Left ventricle myocardium inferior (tissue), 1 donor: ENCODE data around the gene KCNT2. TPM values are rescaled to one million over a fixed set of nuclear protein-coding genes. Genes with fewer than 3 reads are reported as not detected.

ENCODE experiments used
- DNase-seq: peaks from one replicate; pipeline ENCODE4 v3.0.0-alpha.2; 2020
- H3K27ac ChIP-seq: fragments of 200-600 bp; replicated peaks from 2 replicates; pipeline ENCODE4 v1.8.0; 2021
- H3K27me3 ChIP-seq: fragments of 200-600 bp; 2 replicates; pipeline ENCODE4 v1.8.0; 2021; ENCODE audit warnings: low read depth
- H3K36me3 ChIP-seq: fragments of 200-600 bp; 2 replicates; pipeline ENCODE4 v1.8.0; 2021
- H3K4me1 ChIP-seq: fragments of 200-600 bp; 2 replicates; pipeline ENCODE4 v1.8.0; 2021
- H3K4me3 ChIP-seq: fragments of 200-600 bp; 2 replicates; pipeline ENCODE4 v1.8.0; 2021; ENCODE audit warnings: mild to moderate bottlenecking, moderate library complexity
- H3K9me3 ChIP-seq: fragments of 200-600 bp; replicated peaks from 2 replicates; pipeline ENCODE4 v1.8.0; 2021
- intact Hi-C: fragments of 100-400 bp; cut with micrococcal nuclease; formaldehyde crosslinking; loops from one replicate; pipeline ENCODE4 v1.11.0; 2022
- total RNA-seq: library from RNA; stranded (reverse); fragmentation: NEBNext Ultra II Directional; extraction: Animal tissue kit (Norgen Biotek cat#: 25700); gene quantifications from one replicate; pipeline ENCODE4 v1.2.1, GENCODE V29; 2021
- TF ChIP-seq, protein P1 (sequence below): fragments of 200-600 bp; IDR thresholded peaks from 2 replicates; pipeline ENCODE4 v1.8.0; 2021; ENCODE audit warnings: antibody characterized with exemption, mild to moderate bottlenecking, borderline replicate concordance
- donor health status: DM: no; HTN: yes; CAD: no; lungs with severe emphysema.

KCNT2 gene
- total RNA-seq, 1 donor from 2014 or later: 0.60 TPM

DNA sequence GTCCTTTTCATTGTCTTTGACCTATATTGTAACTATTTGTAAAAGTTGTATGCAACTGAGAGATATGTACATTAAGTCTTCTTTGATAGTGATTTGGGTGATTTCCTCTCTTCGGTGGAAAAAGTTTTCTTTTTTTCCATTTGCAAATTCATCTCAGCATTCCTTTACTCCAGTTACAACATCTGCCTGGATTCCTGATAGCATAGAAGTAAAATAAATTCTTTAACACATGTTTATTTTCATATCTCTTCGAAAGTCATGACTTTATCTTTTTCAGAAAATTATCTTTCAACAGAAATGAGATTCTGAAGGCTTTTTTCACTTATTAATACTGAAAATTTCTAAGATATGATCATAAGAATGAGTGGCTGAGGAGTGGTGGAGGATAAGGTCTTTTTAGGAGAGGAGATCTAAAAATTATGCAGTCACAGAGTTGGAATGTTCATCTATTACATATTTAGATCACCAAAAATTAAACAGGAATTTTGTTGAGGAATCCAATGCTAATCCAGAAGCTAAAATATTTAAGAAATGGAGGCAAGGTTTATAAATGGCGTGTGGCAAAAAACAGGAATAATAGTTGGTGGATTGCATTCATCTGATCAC lies 400.5 kb downstream of the KCNT2 start:
- TF ChIP-seq, protein P1, sequence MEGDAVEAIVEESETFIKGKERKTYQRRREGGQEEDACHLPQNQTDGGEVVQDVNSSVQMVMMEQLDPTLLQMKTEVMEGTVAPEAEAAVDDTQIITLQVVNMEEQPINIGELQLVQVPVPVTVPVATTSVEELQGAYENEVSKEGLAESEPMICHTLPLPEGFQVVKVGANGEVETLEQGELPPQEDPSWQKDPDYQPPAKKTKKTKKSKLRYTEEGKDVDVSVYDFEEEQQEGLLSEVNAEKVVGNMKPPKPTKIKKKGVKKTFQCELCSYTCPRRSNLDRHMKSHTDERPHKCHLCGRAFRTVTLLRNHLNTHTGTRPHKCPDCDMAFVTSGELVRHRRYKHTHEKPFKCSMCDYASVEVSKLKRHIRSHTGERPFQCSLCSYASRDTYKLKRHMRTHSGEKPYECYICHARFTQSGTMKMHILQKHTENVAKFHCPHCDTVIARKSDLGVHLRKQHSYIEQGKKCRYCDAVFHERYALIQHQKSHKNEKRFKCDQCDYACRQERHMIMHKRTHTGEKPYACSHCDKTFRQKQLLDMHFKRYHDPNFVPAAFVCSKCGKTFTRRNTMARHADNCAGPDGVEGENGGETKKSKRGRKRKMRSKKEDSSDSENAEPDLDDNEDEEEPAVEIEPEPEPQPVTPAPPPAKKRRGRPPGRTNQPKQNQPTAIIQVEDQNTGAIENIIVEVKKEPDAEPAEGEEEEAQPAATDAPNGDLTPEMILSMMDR: no peak
- Histone ChIP-seq H3K4me1 (no peaks in the 10 kb centered on the region), H3K9me3 (peaks cover 7% of the 10 kb centered on the region), H3K36me3 (no peaks in the 10 kb centered on the region), H3K27ac (no peak overlapping the region), H3K27me3 (no peaks in the 10 kb centered on the region), H3K4me3 (no peak overlapping the region)
- no peak for DNase-seq
- intact Hi-C loops: no loop called here

DNA sequence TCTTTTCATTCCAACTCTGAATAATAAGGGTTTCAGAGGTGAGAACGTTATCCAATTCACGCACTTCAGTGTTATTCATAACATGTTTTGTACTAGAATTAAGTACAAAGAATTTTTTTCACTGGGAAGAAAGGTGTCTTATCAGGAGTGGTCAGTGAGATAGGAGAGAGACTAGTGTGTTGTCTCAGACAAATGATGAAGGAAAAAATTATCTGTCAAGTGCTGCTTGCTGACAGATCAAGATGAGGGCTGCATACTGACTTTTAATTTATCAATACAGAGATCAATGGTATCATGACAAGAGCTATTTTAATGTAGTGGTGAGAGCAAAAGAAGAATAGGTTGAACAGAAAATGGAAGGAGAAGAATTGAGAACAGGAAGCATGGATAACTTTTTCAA lies 402.4 kb downstream of the KCNT2 start:
- intact Hi-C loops: no loop called here
- Histone ChIP-seq H3K9me3 (peaks cover 7% of the 10 kb centered on the region), H3K27ac (no peak overlapping the region), H3K27me3 (no peaks in the 10 kb centered on the region), H3K4me3 (no peak overlapping the region), H3K36me3 (no peaks in the 10 kb centered on the region), H3K4me1 (no peaks in the 10 kb centered on the region)
- TF ChIP-seq, protein P1: no peak
- DNase-seq: no peak

DNA sequence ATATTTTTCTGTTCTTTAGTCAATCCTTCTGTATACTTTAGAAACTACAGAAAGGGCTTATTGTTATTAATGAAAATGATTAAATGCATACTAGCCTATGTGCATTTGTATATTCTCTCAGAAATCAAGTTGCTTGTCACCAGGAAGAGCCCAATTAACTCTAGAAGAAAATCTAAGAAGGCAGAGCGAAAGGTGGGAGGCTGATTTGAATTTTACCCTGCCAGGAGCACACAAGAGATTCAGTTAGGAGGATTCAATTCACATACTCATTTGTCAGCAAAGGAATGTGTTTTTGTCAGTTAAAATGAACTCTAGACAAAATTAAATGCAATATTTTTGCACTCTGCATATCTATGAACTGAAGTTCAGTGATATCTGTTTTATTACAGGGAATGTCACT lies 411.8 kb downstream of the KCNT2 start:
- TF ChIP-seq, protein P1: no peak
- Histone ChIP-seq H3K9me3 (no peaks in the 10 kb centered on the region), H3K36me3 (no peaks in the 10 kb centered on the region), H3K4me1 (no peaks in the 10 kb centered on the region), H3K27ac (no peak overlapping the region), H3K4me3 (no peak overlapping the region), H3K27me3 (no peaks in the 10 kb centered on the region)
- intact Hi-C loops: no loop called here
- DNase-seq: no peak

DNA sequence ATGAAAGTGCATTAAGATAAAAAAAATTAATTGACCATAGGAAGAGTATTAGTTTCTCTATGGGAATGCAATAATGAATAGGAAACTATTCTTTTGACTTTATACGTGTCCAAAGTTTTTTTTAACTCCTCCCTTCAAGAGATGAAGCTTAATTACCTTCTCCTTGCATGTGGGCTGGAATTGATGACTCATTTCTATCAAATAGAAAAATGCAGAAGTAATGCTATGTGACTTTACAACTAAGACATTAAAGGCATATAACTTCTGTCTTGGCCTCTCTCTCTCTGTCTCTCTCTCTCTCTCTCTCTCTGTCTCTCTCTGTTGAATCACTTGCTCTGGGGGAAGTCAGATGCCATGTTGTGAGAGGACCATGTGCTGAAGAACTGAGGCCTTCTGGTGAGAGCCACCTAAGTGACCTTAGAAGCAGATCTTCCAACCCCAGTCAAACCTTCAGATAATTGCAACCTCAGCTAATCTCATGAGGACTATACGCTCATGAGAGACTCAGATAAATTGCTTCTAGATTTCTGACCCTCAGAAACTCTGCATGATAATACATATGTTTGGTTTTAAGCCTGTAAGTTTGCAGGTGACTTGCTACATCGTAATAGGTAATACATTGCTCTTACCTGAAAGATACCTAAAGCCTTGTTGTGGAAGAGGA lies 414.2 kb downstream of the KCNT2 start:
- Histone ChIP-seq H3K9me3 (peaks cover 8% of the 10 kb centered on the region), H3K27ac (no peak overlapping the region), H3K4me1 (no peaks in the 10 kb centered on the region), H3K27me3 (no peaks in the 10 kb centered on the region), H3K4me3 (no peak overlapping the region), H3K36me3 (no peaks in the 10 kb centered on the region)
- intact Hi-C loops: no loop called here
- DNase-seq: no peak
- TF ChIP-seq, protein P1: no peak

DNA sequence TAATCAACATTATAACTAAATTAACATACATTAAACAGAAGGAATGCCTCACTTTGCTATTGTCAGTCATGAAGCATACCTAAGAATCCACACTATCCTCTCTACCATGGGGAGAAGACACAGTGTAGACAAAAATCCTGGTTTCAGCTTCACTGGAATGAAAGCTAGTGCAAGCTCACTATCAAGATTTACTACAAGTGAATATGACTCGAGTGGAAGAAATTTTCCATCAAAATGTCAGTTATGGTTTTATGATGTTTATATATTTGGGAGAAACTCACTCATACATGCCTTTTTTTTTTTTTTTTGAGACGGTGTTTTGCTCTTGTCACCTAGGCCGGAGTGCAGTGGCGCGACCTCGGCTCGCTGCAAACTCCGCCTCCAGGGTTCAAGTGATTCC lies 424.3 kb downstream of the KCNT2 start:
- TF ChIP-seq, protein P1: no peak
- peaks cover 5% of the 10 kb centered on the region for H3K9me3 ChIP-seq
- H3K27me3 ChIP-seq: no peaks in the 10 kb centered on the region
- H3K4me3 ChIP-seq: no peak overlapping the region
- intact Hi-C loops: no loop called here
- H3K27ac ChIP-seq: no peak overlapping the region
- H3K4me1 ChIP-seq: no peaks in the 10 kb centered on the region
- H3K36me3 ChIP-seq: no peaks in the 10 kb centered on the region
- no peak for DNase-seq
